HUES48 (cell line): Measurements from ENCODE around the gene OR1A1.
"Not testable (repeated sequence)": the region's sequence is repeated elsewhere in the genome, so short reads cannot be mapped to it uniquely, and the experiment has no call there.

Experiments used
- H3K27ac ChIP-seq: one replicate; pipeline ENCODE4 v1.7.0; 2013; ENCODE audit warnings: low read depth, low read length, inconsistent platforms
- H3K27me3 ChIP-seq: 2 replicates; pipeline ENCODE4 v1.6.1; 2013; ENCODE audit warnings: mild to moderate bottlenecking, low read length; ENCODE audit not compliant: control insufficient read depth, insufficient read depth
- H3K36me3 ChIP-seq: 2 replicates; pipeline ENCODE4 v1.6.1; 2013; ENCODE audit warnings: low read length; ENCODE audit not compliant: control insufficient read depth, insufficient read depth
- H3K4me1 ChIP-seq: 2 replicates; pipeline ENCODE4 v1.6.1; 2013; ENCODE audit warnings: mild to moderate bottlenecking, low read length; ENCODE audit not compliant: control insufficient read depth, insufficient read depth
- H3K4me3 ChIP-seq: 2 replicates; pipeline ENCODE4 v1.5.1; 2013; ENCODE audit warnings: mild to moderate bottlenecking, low read depth, low read length
- H3K9ac ChIP-seq: 2 replicates; pipeline ENCODE4 v1.6.1; 2013; ENCODE audit warnings: mild to moderate bottlenecking, low read depth, low read length, moderate library complexity
- H3K9me3 ChIP-seq: 2 replicates; pipeline ENCODE4 v1.6.1; 2013; ENCODE audit warnings: low read length; ENCODE audit not compliant: control insufficient read depth, insufficient read depth

The OR1A1 gene

GRCh38 chr17:3207367-3207766, at the start of gene OR1A1:
Gene OR1A1, plus strand, starts transcription at chr17:3207667. Its CDS starts 7,954 bp downstream, at chr17:3215621.
- peaks cover 63% of the 10 kb centered on the region for H3K9me3 ChIP-seq
- no peak within 1 kb of the TSS; the same call in 1 of the 2 replicates for H3K4me3 ChIP-seq

GRCh38 chr17:3167574-3167973, 39.9 kb upstream of the OR1A1 start:
- no peaks in the 10 kb centered on the region for H3K4me1 ChIP-seq
- no peak overlapping the region for H3K9ac ChIP-seq
- H3K9me3 ChIP-seq: peaks cover 52% of the 10 kb centered on the region
- no peaks in the 10 kb centered on the region for H3K27me3 ChIP-seq
- H3K36me3 ChIP-seq: no peaks in the 10 kb centered on the region
- no peak overlapping the region for H3K4me3 ChIP-seq
- H3K27ac ChIP-seq: no peak overlapping the region

More at GRCh38 chr17:3207367-3207766, at the start of gene OR1A1:
- Histone ChIP-seq H3K36me3 (no peaks in the 10 kb centered on the region), H3K9ac (no peak within 1 kb of the TSS), H3K4me1 (no peaks in the 10 kb centered on the region), H3K27me3 (no peaks in the 10 kb centered on the region), H3K27ac (no peak within 1 kb of the TSS)

- Histone ChIP-seq H3K36me3 (no peaks in the 10 kb centered on the region), H3K27me3 (no peaks in the 10 kb centered on the region), H3K27ac (no peak overlapping the region), H3K4me1 (no peaks in the 10 kb centered on the region), H3K4me3 (no peak overlapping the region), H3K9ac (no peak overlapping the region), H3K9me3 (peaks cover 58% of the 10 kb centered on the region)
Measured at GRCh38 chr17:3189961-3190360, 17.5 kb upstream of the OR1A1 start.

GRCh38 chr17:3197219-3197618, 10.2 kb upstream of the OR1A1 start, which contains the start of gene OR1A2:
Gene OR1A2, plus strand, starts transcription at chr17:3197519. Its CDS starts 0 bp downstream, at chr17:3197519.
- H3K4me3 ChIP-seq: no peak within 1 kb of the TSS; the same call in 1 of the 2 replicates
- H3K9ac ChIP-seq: no peak within 1 kb of the TSS
- no peaks in the 10 kb centered on the region for H3K27me3 ChIP-seq
- no peak within 1 kb of the TSS for H3K27ac ChIP-seq
- H3K36me3 ChIP-seq: no peaks in the 10 kb centered on the region
- H3K9me3 ChIP-seq: peaks cover 83% of the 10 kb centered on the region
- H3K4me1 ChIP-seq: no peaks in the 10 kb centered on the region

GRCh38 chr17:3208484-3208883, 1.0 kb downstream of the OR1A1 start:
- H3K9me3 ChIP-seq: peaks cover 66% of the 10 kb centered on the region
- no peak overlapping the region for H3K4me3 ChIP-seq
- H3K36me3 ChIP-seq: no peaks in the 10 kb centered on the region
- no peak overlapping the region for H3K27ac ChIP-seq
- no peak overlapping the region for H3K9ac ChIP-seq
- H3K27me3 ChIP-seq: no peaks in the 10 kb centered on the region
- H3K4me1 ChIP-seq: no peaks in the 10 kb centered on the region

- H3K27me3 ChIP-seq: no peaks in the 10 kb centered on the region
- H3K9ac ChIP-seq: no peak overlapping the region
- H3K9me3 ChIP-seq: peaks cover 58% of the 10 kb centered on the region
- H3K4me3 ChIP-seq: no peak overlapping the region
- H3K36me3 ChIP-seq: no peaks in the 10 kb centered on the region
- H3K4me1 ChIP-seq: no peaks in the 10 kb centered on the region
- H3K27ac ChIP-seq: no peak overlapping the region
Measured at GRCh38 chr17:3213001-3213400, 5.5 kb downstream of the OR1A1 start.

GRCh38 chr17:3213587-3213986, 6.1 kb downstream of the OR1A1 start:
- Histone ChIP-seq H3K4me1 (no peaks in the 10 kb centered on the region), H3K36me3 (no peaks in the 10 kb centered on the region), H3K9ac (no peak overlapping the region), H3K9me3 (peaks cover 54% of the 10 kb centered on the region), H3K27me3 (no peaks in the 10 kb centered on the region), H3K4me3 (no peak overlapping the region), H3K27ac (no peak overlapping the region)

- not testable (repeated sequence) for H3K4me3 ChIP-seq, H3K27me3 ChIP-seq, H3K4me1 ChIP-seq, H3K9ac ChIP-seq, H3K27ac ChIP-seq, H3K36me3 ChIP-seq
- H3K9me3 ChIP-seq: peaks cover 43% of the 10 kb centered on the region
Measured at GRCh38 chr17:3219978-3220377, 12.5 kb downstream of the OR1A1 start.

- H3K4me1 ChIP-seq: no peaks in the 10 kb centered on the region
- no peaks in the 10 kb centered on the region for H3K27me3 ChIP-seq
- H3K36me3 ChIP-seq: no peaks in the 10 kb centered on the region
- no peak overlapping the region for H3K9ac ChIP-seq
- H3K9me3 ChIP-seq: peaks cover 36% of the 10 kb centered on the region
- H3K4me3 ChIP-seq: no peak overlapping the region
- no peak overlapping the region for H3K27ac ChIP-seq
Measured at GRCh38 chr17:3221850-3222249, 14.4 kb downstream of the OR1A1 start.

GRCh38 chr17:3222505-3222904, 15.0 kb downstream of the OR1A1 start:
- Histone ChIP-seq H3K9ac (no peak overlapping the region), H3K27ac (no peak overlapping the region), H3K4me1 (no peaks in the 10 kb centered on the region), H3K4me3 (no peak overlapping the region), H3K36me3 (no peaks in the 10 kb centered on the region), H3K9me3 (peaks cover 35% of the 10 kb centered on the region; the same call in 1 of the 2 replicates), H3K27me3 (no peaks in the 10 kb centered on the region)

- H3K9me3 ChIP-seq: peaks cover 34% of the 10 kb centered on the region; the same call in 1 of the 2 replicates
- not testable (repeated sequence) for H3K36me3 ChIP-seq, H3K27ac ChIP-seq, H3K4me1 ChIP-seq, H3K27me3 ChIP-seq, H3K9ac ChIP-seq, H3K4me3 ChIP-seq
Measured at GRCh38 chr17:3224721-3225352, 17.4 kb downstream of the OR1A1 start.
